GM19025 (cell line): ENCODE measurements around the gene USP24.
A peak's percentile ranks its signal among the peaks of the same experiment; 100 is the strongest.
"Not testable (repeated sequence)": the region's sequence is repeated elsewhere in the genome, so short reads cannot be mapped to it uniquely, and the experiment has no call there.

Experiments used
- ATAC-seq: cut with Tn5 transposase; IDR thresholded peaks from one replicate; pipeline ENCODE4 v1.9.1; 2021; ENCODE audit warnings: mild to moderate bottlenecking, low read depth, moderate library complexity; ENCODE audit not compliant: unreplicated experiment

The USP24 gene

DNA sequence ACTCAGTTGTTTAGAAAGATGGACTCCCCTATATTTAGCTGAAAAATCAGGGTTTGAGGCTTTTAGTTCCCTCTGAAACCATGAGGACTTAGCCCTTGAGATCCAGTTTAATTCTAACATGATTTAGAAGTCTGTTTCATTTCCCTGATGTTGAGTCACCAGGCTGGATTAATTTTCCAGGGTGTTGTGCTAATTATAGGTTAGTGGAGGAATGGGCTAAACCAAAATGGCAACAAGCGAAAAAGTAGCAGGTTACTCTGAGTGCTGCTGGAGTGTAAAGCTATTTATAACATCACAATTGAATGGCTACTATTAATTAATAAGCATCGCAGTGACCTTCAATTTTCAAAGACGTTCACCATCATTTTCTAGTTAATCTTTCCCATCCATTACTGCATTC lies 15.5 kb upstream of the USP24 start:
- ATAC-seq: no peak

DNA sequence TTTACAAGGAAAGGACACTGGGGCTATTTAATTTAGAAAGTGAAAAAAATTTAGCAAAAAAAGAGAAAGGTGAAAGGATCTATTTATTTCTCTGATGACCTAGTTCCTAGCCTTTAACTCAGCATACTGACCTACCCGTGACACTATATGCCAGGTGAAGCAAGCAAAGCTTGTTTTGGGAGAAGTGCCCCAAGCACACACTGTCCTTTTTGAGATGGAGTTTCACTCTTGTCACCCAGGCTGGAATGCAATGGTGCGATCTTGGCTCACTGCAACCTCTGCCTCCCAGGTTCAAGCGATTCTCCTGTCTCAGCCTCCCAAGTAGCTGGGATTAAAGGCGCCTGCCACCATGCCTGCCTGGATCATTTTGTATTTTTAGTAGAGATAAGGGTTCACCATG lies 14.6 kb upstream of the USP24 start:
- not testable (repeated sequence) for ATAC-seq

DNA sequence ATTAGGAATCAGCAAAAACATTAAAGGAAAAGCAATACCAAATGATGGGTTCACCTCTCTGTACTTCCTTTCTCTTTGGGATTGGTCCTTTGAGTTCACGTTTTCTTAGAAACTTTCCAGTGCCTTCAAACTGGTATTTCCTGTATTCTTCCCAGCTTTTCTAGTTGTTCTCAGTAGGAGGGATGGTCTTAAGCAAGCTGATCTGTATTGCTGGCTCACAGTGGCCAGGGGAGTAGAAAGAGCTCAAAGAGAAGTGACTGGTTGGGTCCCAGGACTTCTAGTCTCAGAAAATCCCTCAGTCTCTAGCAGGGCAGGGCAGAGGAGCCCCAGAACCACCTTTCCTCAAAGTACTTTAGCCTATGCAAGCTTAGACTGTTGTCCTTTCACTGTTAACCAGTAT lies 10.1 kb upstream of the USP24 start:
- no peak for ATAC-seq

DNA sequence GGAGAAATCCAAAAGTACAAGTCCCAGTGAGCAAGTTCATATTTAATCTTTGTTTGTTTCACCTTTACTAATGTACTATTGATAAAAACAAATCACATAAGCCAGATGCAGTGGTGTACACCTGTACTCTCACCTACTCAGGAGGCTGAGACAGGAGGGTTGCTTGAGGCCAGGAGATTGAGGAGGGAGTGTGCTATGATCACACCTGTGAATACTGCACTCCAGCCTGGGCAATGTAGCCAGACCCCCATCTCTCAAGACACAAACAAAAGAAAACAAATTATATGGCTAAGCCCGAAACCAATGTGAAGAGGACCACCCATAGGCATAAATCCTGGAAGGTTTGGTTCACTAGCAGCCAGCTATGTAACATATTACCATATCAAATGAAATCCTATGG lies 9.6 kb upstream of the USP24 start:
- ATAC-seq: no peak

DNA sequence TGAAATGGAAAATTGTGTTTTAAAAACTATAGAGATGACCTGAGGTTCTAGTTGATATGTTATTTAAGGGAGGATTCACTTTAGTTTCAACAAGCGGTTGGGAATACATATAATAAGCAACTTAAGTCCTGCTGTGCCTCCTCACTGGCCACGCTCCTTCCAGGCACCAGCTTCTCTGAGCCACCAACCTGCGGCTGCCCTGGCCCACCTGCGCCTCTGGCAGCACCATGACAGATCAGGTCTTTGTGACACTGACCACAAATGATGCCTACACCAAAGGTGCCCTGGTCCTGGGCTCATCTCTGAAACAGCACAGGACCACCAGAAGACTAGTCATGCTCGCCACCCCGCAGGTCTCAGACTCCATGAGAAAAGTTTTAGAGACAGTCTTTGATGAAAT lies 7.0 kb upstream of the USP24 start:
- no peak for ATAC-seq

DNA sequence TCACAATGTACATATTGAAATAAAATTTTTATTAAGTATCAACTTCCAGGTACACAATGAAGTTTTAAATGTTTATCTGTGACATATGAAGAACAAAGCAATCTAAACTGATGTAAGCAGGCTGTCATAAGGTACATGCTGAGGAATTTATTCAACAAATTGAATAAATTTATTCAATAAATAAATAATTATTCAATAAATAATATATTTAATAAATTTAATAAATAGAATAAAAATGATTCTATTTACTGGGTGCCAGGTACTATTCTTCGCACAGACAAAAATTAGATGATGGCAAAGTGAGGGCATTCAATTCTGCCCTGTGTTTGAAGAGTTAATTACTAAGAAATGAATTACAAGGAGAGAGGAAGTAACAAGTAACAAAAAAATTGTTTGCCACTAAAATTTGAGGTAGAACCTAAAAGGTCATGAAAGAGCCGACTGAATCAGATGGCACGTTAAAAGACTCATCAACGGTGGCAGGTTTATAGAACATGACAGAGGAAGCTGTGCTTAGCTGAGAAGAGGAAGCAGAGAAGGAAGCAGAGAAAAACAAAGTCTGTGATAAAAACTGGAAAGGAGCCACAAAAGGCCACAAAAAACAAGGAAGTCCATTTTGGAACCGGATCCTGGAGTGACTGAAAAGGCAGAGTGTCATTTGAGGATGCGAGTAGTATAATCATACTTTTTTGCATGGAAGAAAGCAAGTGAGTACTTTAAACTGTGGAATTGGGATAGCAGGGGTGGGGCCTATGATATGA lies 2.2 kb upstream of the USP24 start:
- ATAC-seq: no peak

DNA sequence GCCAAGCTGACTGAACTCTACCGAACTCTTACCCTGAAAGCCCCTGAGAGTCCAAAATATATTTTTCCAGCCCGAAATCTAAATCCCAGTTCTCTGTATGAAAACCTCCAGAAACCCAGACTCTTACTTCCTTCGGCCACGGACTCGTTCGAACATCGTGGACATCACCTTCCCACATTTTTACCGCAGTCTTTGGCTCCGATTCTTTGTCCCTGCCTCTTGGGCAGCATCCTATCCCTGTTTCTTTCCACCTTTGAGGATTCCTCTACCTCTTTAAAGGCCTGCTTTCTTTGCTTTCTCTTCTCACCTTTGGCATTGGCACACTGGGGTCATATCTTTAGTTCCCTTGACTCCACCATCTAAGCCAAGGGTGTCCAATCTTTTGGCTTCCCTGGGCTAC lies 932 bp upstream of the USP24 start:
- ATAC-seq: no peak

DNA sequence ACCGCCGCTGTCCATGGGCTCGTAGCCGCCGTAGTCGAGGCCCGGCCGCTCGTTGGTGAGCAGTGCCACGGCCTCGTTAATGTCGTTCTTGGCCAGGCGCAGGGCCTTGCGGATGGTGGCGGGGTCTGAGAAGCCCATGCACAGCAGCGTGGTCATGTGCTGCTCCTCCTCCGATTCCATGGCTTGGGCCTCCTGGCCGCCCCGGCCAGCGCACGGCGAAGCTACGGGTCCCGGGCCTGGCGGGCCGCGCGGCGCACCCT lies 300 bp downstream of the USP24 start:
- ATAC-seq: peak; percentile 29

DNA sequence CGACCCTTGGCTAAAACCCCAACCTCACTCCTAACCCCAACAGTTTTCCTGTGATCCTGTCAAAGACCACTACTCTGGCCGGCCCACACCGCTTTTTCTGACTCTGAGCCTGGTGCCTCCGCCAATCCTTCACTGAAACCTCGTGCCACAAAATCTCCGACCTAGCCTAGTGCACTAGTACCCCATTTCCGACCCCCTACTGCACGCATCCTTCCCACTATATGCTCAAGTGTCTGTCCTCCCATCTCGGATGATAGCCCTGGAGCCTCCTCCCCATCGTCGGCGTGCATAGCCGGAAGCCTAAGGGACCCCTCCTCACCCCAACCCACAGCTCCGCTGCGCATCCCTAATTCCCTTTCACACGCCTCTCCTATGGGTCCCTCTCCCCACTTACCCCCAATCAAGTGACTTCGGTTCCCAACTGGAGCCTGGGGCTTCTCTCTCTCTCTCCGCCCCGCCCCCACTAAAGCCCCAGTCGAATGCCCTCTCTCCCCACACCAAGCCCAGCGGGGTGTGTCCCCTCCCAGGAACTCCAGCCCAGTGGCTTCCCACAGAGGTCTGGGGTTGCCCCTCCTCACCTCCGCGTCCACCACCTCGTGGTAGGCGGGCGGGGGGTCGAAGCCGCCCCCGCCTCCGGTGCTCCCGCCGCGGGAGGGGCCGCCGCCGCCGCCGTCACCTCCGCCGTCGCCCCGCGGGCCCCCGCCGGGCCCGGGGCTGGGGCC lies 791 bp downstream of the USP24 start:
- no peak for ATAC-seq

DNA sequence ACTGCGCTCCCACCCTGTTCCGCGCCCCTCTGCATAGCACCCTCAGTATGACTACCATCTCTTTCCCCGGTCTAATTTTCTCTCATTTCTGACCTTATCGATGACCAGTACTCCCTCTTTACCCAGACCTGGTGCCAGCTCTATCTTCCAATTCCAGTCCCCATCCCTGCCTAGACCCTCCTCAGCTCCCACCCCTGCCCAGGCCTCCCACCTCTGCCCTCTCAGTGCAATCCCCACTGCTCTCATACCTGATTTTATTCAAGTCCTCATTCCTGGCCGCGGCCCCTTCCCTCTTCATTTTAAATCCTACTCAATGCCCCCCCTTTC lies 1.3 kb downstream of the USP24 start:
- ATAC-seq: no peak

DNA sequence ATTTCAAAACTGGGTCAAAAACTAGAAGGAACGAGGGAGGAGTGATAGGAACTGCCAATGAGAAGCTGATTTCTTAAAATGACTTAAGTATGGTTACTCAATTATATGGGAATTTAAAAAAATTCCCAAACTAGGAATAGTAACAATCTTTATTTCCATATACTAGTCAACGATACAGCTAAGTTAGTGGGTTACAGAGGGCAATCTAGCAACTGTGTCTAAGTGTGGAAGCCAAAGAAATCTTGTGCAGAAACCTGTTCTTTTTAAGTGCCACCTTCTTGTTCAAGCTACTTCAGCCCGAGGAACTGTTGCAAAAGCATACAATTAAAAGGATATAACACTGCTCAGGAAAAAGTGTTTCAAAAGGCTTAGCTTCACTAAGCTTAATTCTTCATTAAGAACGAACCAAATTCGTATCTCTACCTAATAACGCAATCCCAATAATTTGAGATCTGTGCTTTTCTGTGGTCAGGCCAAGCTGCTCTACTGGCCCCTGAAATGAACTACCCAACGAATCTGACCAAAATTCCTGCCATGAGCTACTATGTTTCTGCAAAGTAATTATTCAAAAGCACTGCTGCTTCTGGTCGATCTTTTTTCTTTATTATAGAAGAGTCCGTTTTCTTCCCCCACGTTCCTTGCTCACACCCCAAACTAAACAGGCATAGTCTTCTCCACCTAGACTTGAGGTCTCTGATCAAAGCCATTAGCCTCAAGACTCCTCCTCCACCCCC lies 1.8 kb downstream of the USP24 start:
- no peak for ATAC-seq

DNA sequence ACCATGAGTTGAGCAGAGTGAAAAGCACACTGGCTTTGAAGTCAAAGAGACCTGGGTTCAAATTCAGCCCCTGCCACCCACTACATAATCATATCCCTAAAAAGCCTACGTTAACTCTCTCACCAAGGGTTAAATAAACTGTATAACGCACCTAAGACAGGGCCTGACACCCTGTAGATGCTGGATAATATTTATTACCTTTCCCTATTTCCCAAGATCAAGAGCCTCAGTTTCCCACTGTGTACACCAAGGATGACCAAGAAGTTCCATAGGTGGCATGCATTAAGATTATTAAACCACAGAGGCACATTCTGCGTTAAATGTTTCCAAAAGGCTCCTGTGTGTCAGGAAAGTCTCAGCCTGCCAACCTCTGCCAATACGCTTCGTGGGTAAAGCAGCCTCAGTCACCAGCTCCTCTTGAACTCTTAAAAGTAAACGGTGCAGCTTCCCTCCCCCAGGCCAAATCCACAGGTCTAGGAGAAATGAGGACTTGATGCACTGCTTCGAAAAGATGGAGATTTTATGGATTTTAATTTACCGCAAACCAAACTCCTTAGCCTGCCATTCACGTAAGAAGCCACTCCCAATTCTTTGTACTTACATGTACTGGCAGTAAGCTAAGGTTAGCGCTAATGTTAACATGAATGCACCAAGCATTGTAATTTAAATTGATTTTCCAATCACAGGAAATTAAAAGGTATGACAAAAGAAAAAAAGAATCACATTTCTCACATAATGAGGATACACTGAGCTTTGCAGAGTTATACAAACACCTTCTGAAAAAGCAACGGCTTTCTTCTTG lies 2.6 kb downstream of the USP24 start:
- ATAC-seq: no peak

DNA sequence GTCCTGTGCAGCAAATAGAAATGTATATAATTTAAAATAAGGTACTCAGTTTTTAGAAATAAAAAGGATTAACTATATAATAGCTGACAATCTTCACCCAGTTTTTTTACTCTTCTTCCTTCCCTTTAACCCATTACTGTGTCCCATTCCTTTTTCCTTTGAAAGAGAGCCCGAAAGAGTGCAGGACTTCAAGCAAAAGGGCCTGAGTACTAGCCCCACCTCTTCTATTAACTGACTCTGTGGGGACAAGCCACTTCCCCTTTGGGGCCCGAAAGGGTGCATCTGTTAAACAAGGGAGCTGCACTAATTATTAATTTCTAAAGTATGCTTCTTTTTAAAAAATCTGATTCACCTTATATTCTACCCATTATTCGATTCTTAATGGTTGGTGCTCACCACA lies 3.3 kb downstream of the USP24 start:
- ATAC-seq: no peak

DNA sequence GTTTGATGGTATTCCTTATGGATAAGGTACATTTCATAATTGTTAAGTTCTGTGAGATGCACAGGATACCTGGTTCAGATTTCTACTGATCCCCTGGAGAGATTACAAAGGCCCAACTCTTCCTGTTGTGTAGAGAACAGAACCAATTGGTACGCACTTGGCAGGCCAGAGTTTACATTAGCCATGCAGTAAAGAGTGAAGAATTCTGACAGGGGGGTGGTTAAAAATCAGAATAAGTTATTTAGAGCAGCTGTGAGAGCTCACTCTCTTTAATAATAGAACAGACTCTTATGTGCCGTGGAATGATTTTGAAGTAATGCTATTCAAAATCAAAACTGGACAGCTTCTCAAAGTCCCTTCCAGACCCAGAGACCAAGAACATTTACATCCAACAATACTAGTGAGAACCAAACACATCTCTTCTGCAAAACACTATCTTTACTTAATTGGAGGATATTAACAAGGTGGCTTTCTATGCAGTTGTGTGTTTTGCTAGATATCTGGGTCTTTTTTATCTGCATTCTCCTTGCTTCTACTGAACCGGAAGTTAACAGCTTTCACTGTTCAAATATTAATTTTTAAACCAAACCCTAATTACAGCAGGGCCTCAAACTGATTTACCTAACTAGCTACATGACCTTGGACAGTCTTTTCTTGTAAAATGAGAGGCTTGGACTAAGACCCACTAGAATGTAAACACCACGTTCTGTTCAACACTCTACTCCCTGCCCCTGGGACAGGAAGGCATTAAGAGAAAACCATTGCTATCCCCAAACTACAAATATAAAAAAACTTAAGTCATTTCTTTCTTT lies 4.0 kb downstream of the USP24 start:
- ATAC-seq: no peak

DNA sequence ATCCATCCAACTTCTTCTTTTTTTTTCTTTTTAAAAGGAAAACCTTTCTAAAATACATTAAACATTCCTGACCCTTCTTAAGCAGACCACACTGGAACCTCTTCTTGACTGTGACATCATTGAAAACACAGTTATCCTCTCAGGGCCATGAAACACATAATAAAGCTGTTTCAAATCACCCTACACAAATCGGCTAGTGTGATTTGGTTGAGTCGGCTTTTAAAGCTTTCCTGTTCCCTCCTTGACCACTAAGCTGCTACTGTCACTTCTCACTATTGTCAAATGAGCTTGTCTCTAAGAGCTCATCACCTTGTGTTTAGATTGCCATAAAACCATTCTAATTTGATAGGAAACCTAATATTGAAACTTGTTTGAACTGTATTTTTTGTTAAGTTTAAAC lies 5.9 kb downstream of the USP24 start:
- ATAC-seq: no peak

DNA sequence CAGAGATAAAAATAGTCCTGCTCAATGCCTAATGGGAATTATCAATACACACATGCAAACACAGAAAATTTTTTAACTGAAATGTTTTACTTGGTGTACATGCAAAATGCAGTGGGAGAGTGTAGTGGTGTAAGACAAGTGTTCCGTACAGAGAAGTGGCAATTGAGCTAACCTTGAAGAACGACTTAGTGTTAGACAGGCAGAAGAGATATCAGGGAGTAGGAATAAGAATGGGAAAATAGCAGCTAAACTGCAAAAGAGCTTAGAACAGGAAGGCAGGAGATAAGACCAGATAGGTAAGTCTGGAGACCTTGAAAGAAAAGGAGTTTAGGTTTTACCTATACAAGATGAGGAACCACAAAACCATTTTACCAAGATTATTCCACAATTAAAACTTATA lies 9.0 kb downstream of the USP24 start:
- ATAC-seq: no peak

DNA sequence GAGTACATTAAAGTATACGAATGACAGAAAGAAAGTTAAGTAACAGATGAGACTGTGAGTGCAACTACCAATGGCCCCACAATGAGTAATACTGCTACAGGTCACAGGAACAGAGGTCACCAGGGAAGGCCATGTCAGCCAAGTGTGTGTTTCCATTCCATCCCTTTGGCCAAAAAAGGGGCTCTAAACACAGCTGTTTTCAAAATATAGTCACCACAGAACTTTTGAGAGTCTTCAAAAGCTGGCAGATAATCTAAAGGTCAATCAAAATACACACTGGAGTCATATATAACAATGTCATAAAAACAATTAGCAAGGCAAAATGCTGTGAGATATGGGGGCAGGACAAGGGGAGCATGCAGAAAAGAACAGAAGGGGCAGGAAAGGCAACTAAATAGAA lies 10.2 kb downstream of the USP24 start:
- ATAC-seq: no peak

DNA sequence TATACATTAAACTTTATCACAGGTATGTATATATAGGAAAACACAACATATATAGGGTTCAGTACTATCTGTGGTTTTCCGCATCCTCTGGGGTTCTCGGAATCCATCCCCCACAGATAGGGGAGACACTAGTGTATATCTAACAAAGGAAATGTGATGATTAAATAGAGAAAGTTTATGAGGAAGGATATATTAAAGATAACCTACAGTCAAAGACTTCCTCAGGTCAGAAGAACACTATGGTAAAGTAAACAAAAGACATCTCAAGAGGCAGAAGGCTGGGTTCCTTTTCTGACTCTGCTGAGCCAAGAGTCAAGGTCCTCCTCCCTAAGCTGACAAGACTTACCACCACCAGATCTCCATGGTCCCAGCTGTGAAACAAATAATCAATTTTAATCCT lies 12.1 kb downstream of the USP24 start:
- no peak for ATAC-seq

DNA sequence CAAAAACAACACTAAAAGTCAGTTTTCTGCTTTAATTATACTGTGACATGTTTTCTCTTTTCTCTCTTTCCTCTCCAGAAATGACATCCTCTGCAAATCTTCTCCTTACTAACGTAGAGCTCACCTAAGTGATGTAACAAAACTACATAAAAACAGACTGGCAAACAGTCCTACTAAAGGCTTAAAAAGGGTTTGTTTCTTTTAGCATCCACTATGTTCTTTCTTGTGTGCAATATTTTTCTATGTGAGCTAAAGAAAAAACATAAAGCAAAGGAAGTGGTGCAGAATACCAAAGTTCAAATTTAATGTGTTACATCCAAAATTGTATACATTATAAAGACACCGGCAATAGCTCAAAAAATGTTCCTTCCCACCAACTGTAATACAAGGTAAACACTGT lies 14.5 kb downstream of the USP24 start:
- ATAC-seq: no peak

DNA sequence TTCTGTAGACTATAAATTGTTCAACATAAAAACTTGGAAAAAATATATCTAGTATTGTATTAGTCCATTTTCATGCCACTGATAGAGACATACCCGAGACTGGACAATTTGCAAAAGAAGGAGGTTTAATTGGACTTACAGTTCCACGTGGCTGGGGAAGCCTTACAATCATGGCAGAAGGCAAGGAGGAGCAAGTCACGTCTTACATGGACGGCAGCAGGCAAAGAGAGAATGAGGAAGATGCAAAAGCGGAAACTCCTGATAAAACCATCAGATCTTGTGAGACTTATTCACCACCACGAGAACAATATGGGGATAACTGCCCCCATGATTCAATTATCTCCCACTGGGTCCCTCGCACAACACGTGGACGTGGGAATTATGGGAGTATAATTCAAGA lies 15.4 kb downstream of the USP24 start:
- ATAC-seq: not testable (repeated sequence)
